ENCODE results near the gene MOBP.
"Not testable (repeated sequence)": the region's sequence is repeated elsewhere in the genome, so short reads cannot be mapped to it uniquely, and the experiment has no call there.

MOBP gene, protein sequence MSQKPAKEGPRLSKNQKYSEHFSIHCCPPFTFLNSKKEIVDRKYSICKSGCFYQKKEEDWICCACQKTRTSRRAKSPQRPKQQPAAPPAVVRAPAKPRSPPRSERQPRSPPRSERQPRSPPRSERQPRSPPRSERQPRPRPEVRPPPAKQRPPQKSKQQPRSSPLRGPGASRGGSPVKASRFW

DNA sequence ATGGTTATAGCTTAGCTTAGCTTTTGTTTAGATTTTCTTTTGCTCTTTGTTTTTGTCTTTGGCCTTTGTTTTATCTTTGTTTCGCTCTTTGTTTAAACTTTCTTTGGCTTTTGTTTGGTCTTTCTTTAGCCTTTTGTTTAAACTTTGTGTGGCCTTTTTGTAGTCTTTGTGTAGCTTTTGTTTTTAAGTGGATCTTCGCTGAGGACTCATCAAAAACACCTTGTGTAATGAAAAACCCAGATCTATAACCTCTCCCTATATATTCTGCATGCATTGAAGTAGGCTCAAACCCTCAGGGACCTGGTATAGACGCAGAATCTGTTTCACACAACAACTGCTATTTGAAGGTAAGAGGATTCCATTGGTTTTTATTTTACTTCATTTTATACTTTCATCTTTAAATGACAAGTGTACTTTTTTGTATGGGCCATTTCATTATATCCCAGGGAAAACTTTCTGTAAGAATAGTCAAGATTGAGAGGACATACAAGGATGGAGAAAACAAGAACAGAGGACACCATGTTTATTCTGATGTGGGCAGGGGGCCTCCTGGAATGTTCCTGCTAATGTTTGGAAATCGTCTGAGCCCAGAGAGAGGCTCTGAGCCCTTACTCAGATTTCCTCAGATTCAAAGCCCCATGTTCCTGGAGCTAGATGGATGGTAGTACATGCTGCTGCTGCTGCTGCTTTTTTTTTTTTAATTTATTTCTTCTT is at the start of gene MOBP:
TSS of gene MOBP (plus strand) at position 287 of the 714 bp plus-strand sequence. CDS start 34,390 bp downstream, outside the sequence.
- H3K27ac ChIP-seq: no peak within 1 kb of the TSS
- TF ChIP-seq, protein P1, sequence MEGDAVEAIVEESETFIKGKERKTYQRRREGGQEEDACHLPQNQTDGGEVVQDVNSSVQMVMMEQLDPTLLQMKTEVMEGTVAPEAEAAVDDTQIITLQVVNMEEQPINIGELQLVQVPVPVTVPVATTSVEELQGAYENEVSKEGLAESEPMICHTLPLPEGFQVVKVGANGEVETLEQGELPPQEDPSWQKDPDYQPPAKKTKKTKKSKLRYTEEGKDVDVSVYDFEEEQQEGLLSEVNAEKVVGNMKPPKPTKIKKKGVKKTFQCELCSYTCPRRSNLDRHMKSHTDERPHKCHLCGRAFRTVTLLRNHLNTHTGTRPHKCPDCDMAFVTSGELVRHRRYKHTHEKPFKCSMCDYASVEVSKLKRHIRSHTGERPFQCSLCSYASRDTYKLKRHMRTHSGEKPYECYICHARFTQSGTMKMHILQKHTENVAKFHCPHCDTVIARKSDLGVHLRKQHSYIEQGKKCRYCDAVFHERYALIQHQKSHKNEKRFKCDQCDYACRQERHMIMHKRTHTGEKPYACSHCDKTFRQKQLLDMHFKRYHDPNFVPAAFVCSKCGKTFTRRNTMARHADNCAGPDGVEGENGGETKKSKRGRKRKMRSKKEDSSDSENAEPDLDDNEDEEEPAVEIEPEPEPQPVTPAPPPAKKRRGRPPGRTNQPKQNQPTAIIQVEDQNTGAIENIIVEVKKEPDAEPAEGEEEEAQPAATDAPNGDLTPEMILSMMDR (conservative IDR thresholded peaks at IDR 0.05): no peak

DNA sequence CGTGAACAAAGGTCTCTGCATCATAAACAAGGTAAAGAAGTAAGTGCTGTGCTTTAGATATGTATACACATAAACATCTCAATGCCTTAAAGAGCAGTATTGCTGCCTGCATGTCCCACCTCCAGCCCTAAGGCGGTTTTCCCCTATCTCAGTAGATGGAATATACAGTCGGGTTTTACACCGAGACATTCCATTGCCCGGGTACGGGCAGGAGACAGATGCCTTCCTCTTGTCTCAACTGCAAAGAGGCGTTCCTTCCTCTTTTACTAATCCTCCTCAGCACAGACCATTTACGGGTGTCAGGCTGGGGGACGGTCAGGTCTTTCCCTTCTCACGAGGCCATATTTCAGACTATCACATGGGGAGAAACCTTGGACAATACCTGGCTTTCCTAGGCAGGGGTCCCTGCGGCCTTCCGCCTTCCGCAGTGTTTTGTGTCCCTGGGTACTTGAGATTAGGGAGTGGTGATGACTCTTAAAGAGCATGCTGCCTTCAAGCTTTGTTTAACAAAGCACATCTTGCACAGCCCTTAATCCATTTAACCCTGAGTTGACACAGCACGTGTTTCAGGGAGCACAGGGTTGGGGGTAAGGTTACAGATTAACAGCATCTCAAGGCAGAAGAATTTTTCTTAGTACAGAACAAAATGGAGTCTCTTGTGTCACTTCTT is 48.8 kb upstream of the MOBP start:
- not testable (repeated sequence) for H3K27ac ChIP-seq

DNA sequence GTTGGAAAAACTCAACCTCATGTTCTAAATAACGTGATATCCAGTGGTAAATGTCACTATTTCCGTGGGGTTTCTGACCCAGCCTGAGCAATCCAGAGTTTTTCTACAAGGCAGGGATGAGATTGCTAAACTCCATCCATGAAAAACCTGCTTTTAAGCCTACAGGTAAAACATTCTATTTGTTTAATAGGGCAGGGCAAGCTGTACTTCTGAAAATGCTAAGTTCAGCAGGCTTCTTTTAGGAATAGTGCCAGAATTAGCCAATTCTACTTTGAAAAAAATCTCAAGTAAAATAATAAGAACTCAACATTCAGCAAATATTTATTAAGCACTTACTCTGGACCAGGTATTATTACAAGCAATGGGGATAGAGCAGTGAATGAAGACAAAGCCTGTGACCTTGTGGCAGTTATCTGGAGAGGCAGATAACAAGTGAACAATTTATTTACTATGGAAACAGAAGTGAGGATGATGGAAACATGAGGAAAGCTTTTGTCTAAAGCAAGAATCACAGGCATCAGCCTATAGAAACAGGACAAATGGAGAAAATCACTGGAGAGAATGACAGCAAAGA is 47.7 kb upstream of the MOBP start:
- TF ChIP-seq, protein P1 (conservative IDR thresholded peaks at IDR 0.05): no peak

DNA sequence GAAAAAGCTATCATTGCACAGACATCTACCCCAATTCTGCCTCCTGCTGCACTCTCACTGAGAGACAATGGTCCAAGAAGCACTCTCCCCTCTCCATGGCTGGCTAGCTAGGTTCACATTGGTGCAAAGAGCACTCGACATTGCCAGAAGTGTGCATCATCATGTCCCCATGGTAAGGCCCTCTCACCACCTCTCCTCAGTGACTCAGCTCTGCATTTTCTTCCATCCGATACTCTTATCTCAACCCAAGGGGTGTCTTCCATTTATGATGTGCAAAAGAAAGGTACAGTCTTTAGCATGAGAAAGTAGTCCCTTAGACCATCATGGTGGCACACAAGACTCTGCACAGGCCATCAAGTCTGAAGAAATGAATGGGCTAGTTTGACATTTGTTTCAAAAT is 46.9 kb upstream of the MOBP start:
- TF ChIP-seq, protein P1 (conservative IDR thresholded peaks at IDR 0.05): no peak
- H3K27ac ChIP-seq: no peak overlapping the region

More for the DNA sequence above, 47.7 kb upstream of the MOBP start:
- no peak overlapping the region for H3K27ac ChIP-seq

DNA sequence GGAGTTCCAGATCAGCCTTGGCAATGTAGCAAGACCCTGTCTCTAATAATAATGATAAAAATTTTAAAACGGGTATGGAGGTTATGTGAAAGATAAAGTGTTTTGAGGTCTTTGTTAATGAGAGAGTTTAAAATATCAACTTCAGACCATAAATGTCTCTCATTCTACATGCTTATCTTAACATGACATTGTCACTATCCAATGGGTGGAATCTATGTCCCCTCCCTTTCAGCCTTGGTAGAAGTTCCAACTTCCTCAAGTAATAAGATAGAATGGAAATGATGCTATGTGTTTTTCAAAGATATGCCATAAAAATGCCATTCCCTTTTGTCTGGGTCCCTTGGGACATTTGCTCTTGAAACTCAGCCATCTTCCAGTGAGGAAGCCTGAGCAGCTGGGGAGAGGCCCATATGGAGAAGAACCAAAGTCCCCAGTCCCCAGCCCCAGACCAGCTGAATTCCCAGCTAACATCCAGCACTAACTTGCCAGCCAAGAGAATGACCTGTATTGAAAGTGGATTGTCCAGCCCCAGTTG is 44.0 kb upstream of the MOBP start:
- TF ChIP-seq, protein P1 (conservative IDR thresholded peaks at IDR 0.05): no peak
- no peak overlapping the region for H3K27ac ChIP-seq

DNA sequence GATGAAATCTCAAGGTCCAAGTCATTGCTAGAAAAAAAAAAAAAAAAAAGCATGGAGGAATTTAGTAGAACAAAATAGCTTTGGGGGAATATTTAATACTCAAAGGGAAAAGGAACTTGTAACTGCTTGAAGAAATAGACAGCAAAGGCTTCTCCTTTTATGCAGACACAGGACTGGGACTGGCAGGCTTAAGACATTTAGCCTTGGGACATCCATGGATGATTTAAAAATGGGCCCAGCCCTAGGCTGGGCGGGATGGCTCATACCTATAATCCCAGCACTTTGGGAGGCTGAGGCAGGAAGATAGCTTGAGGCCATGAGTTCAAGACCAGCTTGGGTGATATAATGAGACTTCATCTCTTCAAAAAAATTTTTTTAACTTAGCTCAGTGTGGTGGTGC is 41.2 kb upstream of the MOBP start:
- no peak overlapping the region for H3K27ac ChIP-seq
- TF ChIP-seq, protein P1 (conservative IDR thresholded peaks at IDR 0.05): no peak

DNA sequence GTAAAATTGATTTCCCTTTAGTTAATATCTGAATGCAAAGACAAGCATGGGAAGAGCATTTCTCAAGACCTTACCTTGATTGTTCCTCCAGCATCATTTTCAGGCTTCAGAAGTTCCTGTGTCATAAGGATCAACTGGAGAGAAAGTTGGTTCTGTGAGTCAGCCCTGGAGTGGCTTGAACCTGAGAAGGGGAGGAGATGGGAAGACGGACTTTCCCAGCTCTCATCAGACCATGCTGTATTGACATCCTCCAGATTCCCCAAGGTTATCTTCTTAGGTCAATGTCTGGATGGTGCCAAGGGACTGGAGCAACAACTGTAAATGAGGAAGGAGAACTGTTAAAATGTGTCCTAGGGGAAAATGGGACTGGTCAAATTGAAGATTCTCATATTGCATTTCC is 40.0 kb upstream of the MOBP start:
- TF ChIP-seq, protein P1 (conservative IDR thresholded peaks at IDR 0.05): no peak
- H3K27ac ChIP-seq: no peak overlapping the region

Measured in VCaP (cell line).